ENCODE measurements around the gene FOXP1. TPM values are rescaled to one million over a fixed set of nuclear protein-coding genes. Genes with fewer than 3 reads are reported as not detected.

Gene FOXP1
- total and polyA plus RNA-seq, 2 of the 13 experiments (the other 11 are each of a cell fraction or from before 2014, with no cell fraction given), result 40.4 to 59.0 TPM

DNA sequence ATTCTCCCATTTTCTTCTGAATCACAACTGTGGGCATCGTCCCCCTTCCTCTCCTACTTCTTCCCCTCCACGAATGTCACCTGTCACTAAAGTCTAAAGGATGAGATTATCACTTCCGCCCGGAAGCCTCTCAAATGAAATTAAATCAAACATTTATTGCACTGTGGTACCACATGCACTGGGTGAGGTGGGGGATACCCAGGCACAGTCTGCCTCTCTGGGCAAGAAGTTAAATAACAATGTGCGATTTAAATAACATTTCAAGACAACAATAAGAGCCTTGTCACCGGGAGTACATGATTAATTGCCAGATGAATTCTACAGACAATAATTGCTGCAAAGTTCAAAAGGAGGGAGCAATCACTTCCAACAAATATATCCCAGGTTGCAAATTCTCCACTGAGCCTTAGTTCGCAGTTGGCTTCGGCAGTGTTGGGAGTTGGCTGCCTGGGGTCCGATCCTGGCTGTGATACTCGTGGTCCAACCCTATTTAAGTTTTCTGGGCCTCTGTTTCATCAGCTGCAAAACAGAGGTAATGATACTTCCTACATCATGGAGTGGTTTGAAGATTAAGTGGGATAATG, 77.7 kb downstream of the FOXP1 start:
- WGBS (ENCODE audit: low lambda C conversion rate), result 92% methylated on average over 10 of the region's 10 CpGs
- POLR2A ChIA-PET, result no interaction called here
- Histone ChIP-seq H3K27ac (ENCODE audit: extremely low read length, insufficient read depth, low read length) (no peak overlapping the region), H3K9me3 (ENCODE audit: low read length) (no peaks in the 10 kb centered on the region), H3K4me3 (replicated peaks in 1 of 3; ENCODE audit: insufficient read depth in 1 of 3, low read depth in 2 of 3, low read length in 3 of 3) (no peak overlapping the region), H3K27me3 (ENCODE audit: control insufficient read depth in 1 of 2, insufficient read depth in 2 of 2, low read length in 2 of 2) (no peaks in the 10 kb centered on the region), H2AFZ (ENCODE audit: low read length) (no peak overlapping the region), H3K79me2 (ENCODE audit: insufficient read depth, low read length) (peaks cover 33% of the 10 kb centered on the region), H4K20me1 (ENCODE audit: insufficient read depth, low read length) (peaks cover 3% of the 10 kb centered on the region), H3K4me1 (ENCODE audit: insufficient read depth, low read length) (no peaks in the 10 kb centered on the region), H3K9ac (ENCODE audit: insufficient read depth, low read depth, low read length) (no peak overlapping the region), H3K4me2 (ENCODE audit: low read depth, low read length) (no peak overlapping the region), H3K36me3 (replicated peaks in 1 of 2; ENCODE audit: control insufficient read depth in 1 of 2, insufficient read depth in 2 of 2, low read length in 2 of 2) (no peaks in the 10 kb centered on the region; a peak in 3 of 5 replicates)
- in situ Hi-C loops (cut with HindIII; ENCODE audit: extremely low pct_ligation_motif_present, low pct_unique_long_range_greater_than_20kb), result no loop called here
- intact Hi-C loops (cut with micrococcal nuclease; ENCODE audit: unreplicated experiment), result no loop called here
- FAIRE-seq (no peak), ATAC-seq (no peak), DNase-seq (ENCODE audit: low spot score) (no peak)
- BruUV-seq (replicated peaks), result no TSS peak
- CTCF ChIA-PET (ENCODE audit: low intra/inter-chr PET ratio, low total read pairs), result no interaction called here
- TF ChIP-seq ZNF850 (CRISPR knock-in tag; conservative IDR thresholded peaks at IDR 0.05), result no peak
- TF ChIP-seq RELA (CRISPR knock-in tag; IDR thresholded peaks at IDR 0.05), result no peak
- TF ChIP-seq, protein P1, sequence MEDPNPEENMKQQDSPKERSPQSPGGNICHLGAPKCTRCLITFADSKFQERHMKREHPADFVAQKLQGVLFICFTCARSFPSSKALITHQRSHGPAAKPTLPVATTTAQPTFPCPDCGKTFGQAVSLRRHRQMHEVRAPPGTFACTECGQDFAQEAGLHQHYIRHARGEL (CRISPR knock-in tag; IDR thresholded peaks at IDR 0.05), result no peak
- no peak for TF ChIP-seq RARA (CRISPR knock-in tag; IDR thresholded peaks at IDR 0.05)
- no peak for TF ChIP-seq MZF1 (CRISPR knock-in tag; IDR thresholded peaks at IDR 0.05; ENCODE audit: borderline replicate concordance)
- TF ChIP-seq CBX1 (IDR thresholded peaks at IDR 0.05; ENCODE audit: low read depth), result no peak
- TF ChIP-seq KDM3A (CRISPR knock-in tag; IDR thresholded peaks at IDR 0.05; ENCODE audit: low read depth), result no peak
- TF ChIP-seq ZNF543 (CRISPR knock-in tag; IDR thresholded peaks at IDR 0.05), result no peak
- TF ChIP-seq ZBED4 (CRISPR knock-in tag; IDR thresholded peaks at IDR 0.05; ENCODE audit: borderline replicate concordance), result no peak
- TF ChIP-seq TAF1 (CRISPR knock-in tag; IDR thresholded peaks at IDR 0.05), result no peak
- no peak for TF ChIP-seq NR2F6 (IDR thresholded peaks at IDR 0.05)
- TF ChIP-seq NR2F6 (CRISPR knock-in tag; IDR thresholded peaks at IDR 0.05), result no peak
- no peak for TF ChIP-seq ZNF615 (CRISPR knock-in tag; IDR thresholded peaks at IDR 0.05; ENCODE audit: borderline replicate concordance)
- TF ChIP-seq MXD3 (CRISPR knock-in tag; IDR thresholded peaks at IDR 0.05), result no peak
- no peak for TF ChIP-seq ZNF383 (CRISPR knock-in tag; IDR thresholded peaks at IDR 0.05; ENCODE audit: borderline replicate concordance)
- no peak for TF ChIP-seq JUNB (CRISPR knock-in tag; IDR thresholded peaks at IDR 0.05; ENCODE audit: borderline replicate concordance)
- TF ChIP-seq DMAP1 (CRISPR knock-in tag; IDR thresholded peaks at IDR 0.05), result no peak
- TF ChIP-seq, protein P2, sequence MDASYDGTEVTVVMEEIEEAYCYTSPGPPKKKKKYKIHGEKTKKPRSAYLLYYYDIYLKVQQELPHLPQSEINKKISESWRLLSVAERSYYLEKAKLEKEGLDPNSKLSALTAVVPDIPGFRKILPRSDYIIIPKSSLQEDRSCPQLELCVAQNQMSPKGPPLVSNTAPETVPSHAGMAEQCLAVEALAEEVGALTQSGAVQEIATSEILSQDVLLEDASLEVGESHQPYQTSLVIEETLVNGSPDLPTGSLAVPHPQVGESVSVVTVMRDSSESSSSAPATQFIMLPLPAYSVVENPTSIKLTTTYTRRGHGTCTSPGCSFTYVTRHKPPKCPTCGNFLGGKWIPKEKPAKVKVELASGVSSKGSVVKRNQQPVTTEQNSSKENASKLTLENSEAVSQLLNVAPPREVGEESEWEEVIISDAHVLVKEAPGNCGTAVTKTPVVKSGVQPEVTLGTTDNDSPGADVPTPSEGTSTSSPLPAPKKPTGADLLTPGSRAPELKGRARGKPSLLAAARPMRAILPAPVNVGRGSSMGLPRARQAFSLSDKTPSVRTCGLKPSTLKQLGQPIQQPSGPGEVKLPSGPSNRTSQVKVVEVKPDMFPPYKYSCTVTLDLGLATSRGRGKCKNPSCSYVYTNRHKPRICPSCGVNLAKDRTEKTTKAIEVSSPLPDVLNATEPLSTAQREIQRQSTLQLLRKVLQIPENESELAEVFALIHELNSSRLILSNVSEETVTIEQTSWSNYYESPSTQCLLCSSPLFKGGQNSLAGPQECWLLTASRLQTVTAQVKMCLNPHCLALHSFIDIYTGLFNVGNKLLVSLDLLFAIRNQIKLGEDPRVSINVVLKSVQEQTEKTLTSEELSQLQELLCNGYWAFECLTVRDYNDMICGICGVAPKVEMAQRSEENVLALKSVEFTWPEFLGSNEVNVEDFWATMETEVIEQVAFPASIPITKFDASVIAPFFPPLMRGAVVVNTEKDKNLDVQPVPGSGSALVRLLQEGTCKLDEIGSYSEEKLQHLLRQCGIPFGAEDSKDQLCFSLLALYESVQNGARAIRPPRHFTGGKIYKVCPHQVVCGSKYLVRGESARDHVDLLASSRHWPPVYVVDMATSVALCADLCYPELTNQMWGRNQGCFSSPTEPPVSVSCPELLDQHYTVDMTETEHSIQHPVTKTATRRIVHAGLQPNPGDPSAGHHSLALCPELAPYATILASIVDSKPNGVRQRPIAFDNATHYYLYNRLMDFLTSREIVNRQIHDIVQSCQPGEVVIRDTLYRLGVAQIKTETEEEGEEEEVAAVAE (CRISPR knock-in tag; IDR thresholded peaks at IDR 0.05; ENCODE audit: borderline replicate concordance), result no peak
- no peak for TF ChIP-seq XBP1 (CRISPR knock-in tag; IDR thresholded peaks at IDR 0.05)
